Activated naive CD8-positive, alpha-beta T cell (primary cell): Measurements from ENCODE around the gene HOMER2.
"Not testable (repeated sequence)": the region's sequence is repeated elsewhere in the genome, so short reads cannot be mapped to it uniquely, and the experiment has no call there.

ENCODE experiments used
- H3K27ac Mint-ChIP-seq: one replicate; pipeline ENCODE4 v1.8.0; 2021; ENCODE audit warnings: mixed read lengths
- H3K27me3 Mint-ChIP-seq: one replicate; pipeline ENCODE4 v1.8.0; 2021; ENCODE audit warnings: mixed read lengths
- H3K36me3 Mint-ChIP-seq: one replicate; pipeline ENCODE4 v1.8.0; 2021; ENCODE audit warnings: mixed read lengths
- H3K4me1 Mint-ChIP-seq: one replicate; pipeline ENCODE4 v1.8.0; 2021; ENCODE audit warnings: low read depth, mixed read lengths
- H3K4me3 Mint-ChIP-seq: one replicate; pipeline ENCODE4 v1.8.0; 2021; ENCODE audit warnings: mild to moderate bottlenecking, mixed read lengths
- H3K9me3 Mint-ChIP-seq: one replicate; pipeline ENCODE4 v1.8.0; 2021; ENCODE audit warnings: low read depth, mixed read lengths

HOMER2 gene

DNA sequence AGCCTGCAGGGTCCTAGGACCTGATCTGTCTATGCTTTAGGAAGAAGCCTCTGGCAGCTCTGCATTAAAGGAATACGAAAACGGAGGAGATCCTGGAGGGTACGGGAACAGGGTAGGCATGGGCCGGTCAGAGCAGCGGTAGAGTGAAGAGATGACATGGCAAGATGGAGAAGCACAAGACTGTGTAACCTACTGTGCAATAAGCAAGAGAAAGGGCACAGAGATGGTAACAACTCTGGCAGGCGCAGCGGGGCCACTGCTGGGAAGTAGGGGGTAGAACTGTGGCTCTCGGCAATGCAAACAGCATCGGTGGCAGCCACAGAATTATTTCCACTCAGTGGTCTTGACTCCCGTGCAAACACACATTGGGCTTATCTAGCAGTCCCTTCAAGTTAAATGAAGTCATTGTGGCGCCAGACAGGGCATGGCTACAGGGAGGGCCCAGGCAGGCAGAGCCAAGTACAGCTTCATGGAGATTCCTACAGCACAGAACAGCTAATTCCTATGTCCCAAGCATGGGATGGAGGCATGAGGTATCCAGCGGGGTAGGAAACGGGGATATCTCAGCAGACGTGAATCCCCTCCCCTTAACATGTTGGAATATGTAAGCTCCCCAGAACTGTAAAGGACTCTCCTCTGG lies 114.3 kb downstream of the HOMER2 start:
- H3K27ac Mint-ChIP-seq, result no peak overlapping the region
- H3K4me3 Mint-ChIP-seq, result no peak overlapping the region
- no peaks in the 10 kb centered on the region for H3K27me3 Mint-ChIP-seq
- H3K4me1 Mint-ChIP-seq, result peaks cover 1% of the 10 kb centered on the region
- no peaks in the 10 kb centered on the region for H3K9me3 Mint-ChIP-seq
- H3K36me3 Mint-ChIP-seq, result peaks cover 21% of the 10 kb centered on the region

DNA sequence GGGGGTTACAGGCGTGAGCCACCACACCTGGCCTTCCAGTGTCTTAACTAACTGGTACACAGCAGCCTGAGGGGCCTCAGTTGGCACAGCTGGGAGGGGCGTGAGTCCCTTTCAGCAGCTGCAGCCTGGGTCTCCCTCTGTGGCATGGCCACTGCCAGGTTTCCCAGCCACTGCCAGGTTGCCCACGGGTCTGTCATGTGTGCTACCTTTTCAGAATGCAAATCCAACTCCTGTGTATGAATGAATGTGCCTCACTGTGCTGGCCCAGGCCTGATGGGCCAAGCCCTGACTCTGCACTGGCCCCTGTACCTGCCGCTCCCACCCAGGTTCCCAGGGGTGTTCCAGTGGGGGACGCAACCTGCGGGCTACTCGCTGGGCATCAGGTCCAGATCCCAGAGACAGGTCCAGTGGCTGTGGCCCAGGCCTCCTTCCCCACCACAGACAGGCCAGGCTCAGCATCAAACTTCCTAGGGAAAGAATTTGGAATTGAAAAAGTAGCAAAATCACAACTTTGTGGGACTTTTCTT lies 117.1 kb downstream of the HOMER2 start:
- Mint-ChIP-seq H3K4me3 (no peak overlapping the region), H3K4me1 (peaks cover 25% of the 10 kb centered on the region), H3K27ac (no peak overlapping the region), H3K27me3 (no peaks in the 10 kb centered on the region), H3K9me3 (no peaks in the 10 kb centered on the region), H3K36me3 (peaks cover 30% of the 10 kb centered on the region)

DNA sequence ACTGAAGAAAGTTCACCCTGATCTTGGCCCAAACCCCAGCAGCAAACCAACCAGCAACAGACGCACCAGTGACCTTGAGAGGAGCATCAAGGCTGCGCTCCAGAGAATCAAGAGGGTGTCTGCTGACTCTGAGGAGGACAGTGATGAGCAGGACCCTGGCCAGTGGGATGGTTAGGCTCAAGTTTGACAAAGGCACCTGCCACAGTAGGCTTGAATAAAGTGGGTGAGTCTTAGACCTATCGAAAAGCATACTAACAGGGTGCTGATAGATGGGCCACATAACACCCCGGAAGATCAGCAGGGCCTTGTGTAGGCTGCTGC lies 119.2 kb downstream of the HOMER2 start:
- Mint-ChIP-seq H3K9me3 (no peaks in the 10 kb centered on the region), H3K27ac (peak overlapping the region; percentile 90), H3K4me1 (peaks cover 29% of the 10 kb centered on the region), H3K27me3 (no peaks in the 10 kb centered on the region), H3K4me3 (no peak overlapping the region), H3K36me3 (peaks cover 30% of the 10 kb centered on the region)

DNA sequence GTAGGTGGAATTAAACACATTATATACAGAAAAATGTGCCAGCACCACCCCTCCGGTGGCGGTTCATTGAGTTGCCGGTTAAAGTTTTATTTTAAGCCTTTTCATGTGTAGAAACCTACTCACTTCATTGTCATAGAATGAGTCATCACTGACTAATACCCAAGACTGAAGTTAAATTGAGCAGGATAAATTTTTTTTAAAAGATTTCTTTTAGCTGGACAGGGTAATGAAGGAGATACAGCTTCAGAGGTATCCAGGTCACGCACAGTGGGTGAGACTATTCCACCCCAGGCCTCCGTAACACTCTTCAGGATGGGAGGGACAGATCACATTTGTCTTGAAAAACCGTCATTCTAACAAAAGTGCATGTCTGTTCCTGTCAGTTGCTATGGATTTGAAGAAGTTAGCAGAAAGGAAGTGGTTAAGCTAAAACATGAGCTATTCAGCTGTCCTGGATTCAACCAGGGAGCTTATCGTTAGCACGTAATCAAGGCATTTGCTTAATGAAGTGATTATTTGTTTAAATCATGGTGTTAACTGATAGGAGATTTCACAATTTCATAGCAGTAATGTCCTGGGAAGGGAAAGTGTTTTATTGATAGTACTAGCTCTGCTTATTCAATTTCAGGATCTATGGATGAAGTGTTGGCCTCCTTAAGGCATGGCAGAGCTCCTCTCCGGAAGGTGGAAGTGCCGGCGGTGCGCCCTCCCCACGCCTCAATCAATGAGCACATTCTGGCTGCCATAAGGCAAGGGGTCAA lies 119.7 kb downstream of the HOMER2 start:
- H3K27me3 Mint-ChIP-seq, result no peaks in the 10 kb centered on the region
- peak overlapping the region; percentile 90 for H3K27ac Mint-ChIP-seq
- peaks cover 29% of the 10 kb centered on the region for H3K4me1 Mint-ChIP-seq
- H3K9me3 Mint-ChIP-seq, result no peaks in the 10 kb centered on the region
- H3K4me3 Mint-ChIP-seq, result peak overlapping the region; percentile 71
- H3K36me3 Mint-ChIP-seq, result peaks cover 30% of the 10 kb centered on the region

DNA sequence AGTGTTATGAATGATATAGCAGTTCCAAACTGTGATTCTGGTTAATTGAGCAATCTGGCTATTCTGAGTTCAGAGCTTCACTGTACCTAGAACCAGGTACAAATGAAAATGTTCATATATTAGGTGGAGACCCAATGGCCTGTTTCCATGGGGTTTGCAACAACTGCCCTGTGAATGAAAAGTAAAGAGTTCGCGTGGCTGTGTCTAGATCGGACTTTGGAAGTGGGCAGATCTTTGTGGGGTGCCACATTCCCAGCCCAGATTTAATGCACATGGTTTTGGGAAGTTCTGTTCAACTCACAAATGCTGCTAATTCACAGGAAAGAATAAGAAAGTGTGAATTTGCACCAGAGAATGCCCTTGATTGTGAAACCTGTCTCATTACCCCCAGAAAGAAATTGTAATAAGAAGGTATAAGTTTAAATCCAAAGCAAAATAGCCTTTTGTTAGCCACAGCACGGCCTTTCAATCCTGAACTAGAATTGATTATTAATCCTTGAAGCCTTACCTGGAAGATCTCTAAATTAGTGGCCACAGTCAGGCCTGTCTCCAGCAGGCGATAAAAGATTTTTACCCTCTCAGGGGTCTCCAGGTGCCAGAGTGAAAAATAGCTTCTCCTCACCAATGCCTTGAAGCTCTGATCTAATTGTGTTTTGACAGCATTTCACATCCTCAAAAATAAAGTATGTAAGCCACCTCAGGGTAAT lies 120.5 kb downstream of the HOMER2 start:
- H3K4me3 Mint-ChIP-seq, result peak overlapping the region; percentile 71
- H3K9me3 Mint-ChIP-seq, result no peaks in the 10 kb centered on the region
- peaks cover 29% of the 10 kb centered on the region for H3K4me1 Mint-ChIP-seq
- peaks cover 29% of the 10 kb centered on the region for H3K36me3 Mint-ChIP-seq
- H3K27me3 Mint-ChIP-seq, result no peaks in the 10 kb centered on the region
- peak overlapping the region; percentile 90 for H3K27ac Mint-ChIP-seq

DNA sequence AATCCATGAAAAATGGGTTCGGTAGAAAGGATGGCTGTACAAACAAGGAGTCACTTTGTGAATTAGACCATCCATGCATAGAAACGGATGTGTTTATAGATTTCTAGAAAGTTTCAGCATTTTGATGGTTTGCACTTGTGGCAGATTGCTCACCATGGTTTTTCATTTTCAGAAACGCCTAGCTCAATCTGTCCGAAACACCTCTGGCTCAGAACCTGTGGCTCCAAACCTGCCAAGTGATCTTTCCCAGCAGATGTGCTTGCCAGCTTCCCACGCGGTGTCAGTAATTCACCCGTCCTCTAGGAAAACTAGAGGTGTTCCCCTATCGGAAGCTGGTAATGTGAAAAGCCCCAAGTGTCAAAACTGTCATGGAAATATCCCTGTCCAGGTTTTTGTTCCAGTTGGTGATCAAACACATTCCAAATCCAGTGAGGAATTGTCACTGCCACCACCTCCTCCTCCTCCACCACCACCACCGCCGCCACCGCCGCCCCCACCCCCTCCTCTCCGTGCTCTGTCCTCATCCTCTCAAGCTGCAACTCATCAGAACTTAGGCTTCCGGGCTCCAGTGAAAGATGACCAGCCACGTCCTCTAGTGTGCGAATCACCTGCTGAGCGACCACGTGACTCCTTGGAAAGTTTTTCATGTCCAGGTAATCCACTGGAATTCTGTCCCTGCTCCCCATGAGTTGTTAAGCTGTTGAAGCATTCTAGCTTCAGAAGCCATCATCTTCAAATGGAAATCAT lies 121.9 kb downstream of the HOMER2 start:
- H3K4me3 Mint-ChIP-seq, result no peak overlapping the region
- no peaks in the 10 kb centered on the region for H3K9me3 Mint-ChIP-seq
- H3K27ac Mint-ChIP-seq, result no peak overlapping the region
- no peaks in the 10 kb centered on the region for H3K27me3 Mint-ChIP-seq
- H3K36me3 Mint-ChIP-seq, result peaks cover 25% of the 10 kb centered on the region
- H3K4me1 Mint-ChIP-seq, result peaks cover 29% of the 10 kb centered on the region

DNA sequence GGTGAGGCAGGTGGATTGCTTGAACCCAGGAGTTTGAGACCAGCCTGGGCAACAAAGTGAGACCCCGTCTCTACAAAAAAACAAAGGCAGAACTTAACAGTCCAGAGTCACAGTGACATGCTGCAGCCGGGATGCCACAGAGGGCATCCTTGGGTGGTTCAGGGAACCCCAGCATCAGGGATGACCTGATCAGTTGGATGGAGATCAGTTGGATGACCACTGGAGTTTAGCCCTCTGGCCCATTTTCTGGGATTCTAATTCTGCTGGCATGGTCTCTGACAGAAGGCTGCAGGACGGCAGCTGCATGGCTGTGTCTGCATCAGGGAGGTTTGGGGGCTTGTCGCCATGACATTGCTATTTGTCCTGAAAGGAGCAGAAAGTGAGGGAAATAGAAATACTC lies 123.3 kb downstream of the HOMER2 start:
- peaks cover 29% of the 10 kb centered on the region for H3K4me1 Mint-ChIP-seq
- no peaks in the 10 kb centered on the region for H3K9me3 Mint-ChIP-seq
- H3K36me3 Mint-ChIP-seq, result peaks cover 22% of the 10 kb centered on the region
- H3K27ac Mint-ChIP-seq, result no peak overlapping the region
- no peak overlapping the region for H3K4me3 Mint-ChIP-seq
- no peaks in the 10 kb centered on the region for H3K27me3 Mint-ChIP-seq

DNA sequence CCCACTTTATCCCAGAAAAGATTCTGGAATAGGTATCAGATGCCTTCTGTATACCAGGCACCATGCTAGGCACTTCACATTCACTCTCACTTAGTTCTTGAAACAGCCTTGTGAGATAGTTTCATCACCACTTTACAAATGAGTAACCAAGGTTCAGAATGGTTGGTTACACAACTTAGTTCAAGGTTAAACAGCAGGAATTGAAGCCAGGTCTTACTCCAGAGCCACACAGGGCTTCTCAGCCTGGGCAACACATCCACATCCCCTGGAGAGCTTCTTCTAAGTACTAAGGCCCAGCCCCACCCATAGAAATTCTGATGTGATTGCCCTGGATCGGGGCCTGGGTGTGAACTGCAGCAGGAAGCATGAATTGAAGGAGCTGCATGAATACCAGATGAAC lies 124.4 kb downstream of the HOMER2 start:
- H3K4me1 Mint-ChIP-seq, result peaks cover 26% of the 10 kb centered on the region
- H3K4me3 Mint-ChIP-seq, result no peak overlapping the region
- no peak overlapping the region for H3K27ac Mint-ChIP-seq
- no peaks in the 10 kb centered on the region for H3K9me3 Mint-ChIP-seq
- peaks cover 19% of the 10 kb centered on the region for H3K36me3 Mint-ChIP-seq
- H3K27me3 Mint-ChIP-seq, result no peaks in the 10 kb centered on the region

DNA sequence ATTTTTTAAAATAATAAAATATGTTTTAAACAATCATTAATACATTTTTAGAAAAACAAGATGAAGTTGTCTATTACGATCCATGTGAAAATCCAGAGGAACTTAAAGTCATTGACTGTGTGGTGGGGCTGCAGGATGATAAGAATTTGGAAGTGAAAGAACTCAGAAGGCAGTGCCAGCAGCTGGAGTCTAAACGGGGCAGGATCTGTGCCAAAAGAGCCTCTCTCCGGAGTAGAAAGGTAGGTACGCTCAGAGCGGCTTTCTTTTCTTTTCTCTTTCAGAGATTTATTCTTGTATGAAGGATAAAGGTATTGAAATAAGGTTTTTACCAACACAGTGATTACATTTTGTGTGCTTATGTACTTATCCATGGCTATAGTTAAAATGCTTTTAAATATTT lies 129.5 kb downstream of the HOMER2 start:
- H3K9me3 Mint-ChIP-seq, result no peaks in the 10 kb centered on the region
- H3K4me1 Mint-ChIP-seq, result peaks cover 6% of the 10 kb centered on the region
- no peaks in the 10 kb centered on the region for H3K27me3 Mint-ChIP-seq
- no peak overlapping the region for H3K4me3 Mint-ChIP-seq
- H3K27ac Mint-ChIP-seq, result no peak overlapping the region
- H3K36me3 Mint-ChIP-seq, result peaks cover 16% of the 10 kb centered on the region

DNA sequence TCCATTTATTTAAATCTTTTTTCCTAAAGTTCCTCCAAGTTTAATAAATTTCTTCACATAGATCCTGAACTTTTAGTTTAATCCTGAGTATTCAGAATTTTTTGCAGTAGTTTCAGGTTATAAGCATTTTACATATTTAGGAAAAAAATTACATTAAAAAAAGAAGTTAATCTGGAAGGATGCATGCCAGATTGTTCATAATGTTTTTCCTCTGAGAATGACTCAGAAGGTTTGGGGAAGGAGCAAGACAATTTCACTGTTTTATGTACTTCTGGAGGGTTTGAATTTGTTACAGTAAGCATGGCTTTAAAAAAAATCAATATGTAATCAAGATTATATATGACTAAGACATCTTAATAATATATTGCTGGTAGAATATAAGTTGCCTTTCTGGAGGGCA lies 130.7 kb downstream of the HOMER2 start:
- not testable (repeated sequence) for H3K27ac Mint-ChIP-seq, H3K9me3 Mint-ChIP-seq, H3K27me3 Mint-ChIP-seq, H3K4me3 Mint-ChIP-seq
- H3K36me3 Mint-ChIP-seq, result peaks cover 16% of the 10 kb centered on the region
- H3K4me1 Mint-ChIP-seq, result peaks cover 11% of the 10 kb centered on the region

DNA sequence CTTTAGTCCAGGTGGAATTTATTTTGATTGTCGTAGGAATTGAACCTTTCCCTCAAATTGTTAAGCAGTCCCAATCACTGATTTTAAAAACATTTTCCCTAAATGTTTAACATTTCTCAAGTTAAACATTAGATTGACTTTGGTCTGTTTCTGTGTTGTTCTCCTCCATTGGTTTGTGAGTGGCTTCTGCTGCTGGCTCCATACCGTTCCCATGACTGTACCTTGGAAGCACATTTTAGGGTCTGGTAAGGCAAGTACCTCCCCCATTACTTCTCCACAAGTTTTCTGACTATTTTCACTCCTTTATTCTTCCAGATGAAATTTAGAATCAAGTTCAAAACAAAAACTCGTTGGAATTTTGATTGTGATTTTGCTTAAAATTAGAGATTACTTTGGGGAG lies 131.1 kb downstream of the HOMER2 start:
- Mint-ChIP-seq H3K4me1 (peaks cover 13% of the 10 kb centered on the region), H3K36me3 (peaks cover 20% of the 10 kb centered on the region)
- H3K4me3 Mint-ChIP-seq, H3K9me3 Mint-ChIP-seq, H3K27ac Mint-ChIP-seq, H3K27me3 Mint-ChIP-seq: not testable (repeated sequence)

DNA sequence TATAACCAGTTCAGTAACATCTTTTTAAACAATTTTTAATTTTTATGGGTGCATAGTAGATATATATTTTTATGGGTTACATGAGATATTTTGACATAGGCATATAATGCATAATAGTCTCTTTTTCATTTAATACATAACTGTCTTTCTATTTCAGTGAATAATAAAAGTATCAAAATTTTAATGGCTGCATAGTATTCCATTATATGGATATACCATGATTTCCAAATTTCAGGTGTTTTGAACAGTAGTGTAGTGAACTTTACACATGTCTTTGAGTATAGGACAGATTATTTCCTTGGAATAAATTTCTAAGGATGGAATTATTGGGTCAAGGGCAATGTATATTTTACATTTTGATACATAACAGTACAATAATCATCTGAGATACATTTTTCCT lies 132.4 kb downstream of the HOMER2 start:
- H3K27ac Mint-ChIP-seq, result no peak overlapping the region
- H3K4me1 Mint-ChIP-seq, result peaks cover 22% of the 10 kb centered on the region
- no peak overlapping the region for H3K4me3 Mint-ChIP-seq
- H3K36me3 Mint-ChIP-seq, result peaks cover 24% of the 10 kb centered on the region
- no peaks in the 10 kb centered on the region for H3K27me3 Mint-ChIP-seq
- no peaks in the 10 kb centered on the region for H3K9me3 Mint-ChIP-seq

DNA sequence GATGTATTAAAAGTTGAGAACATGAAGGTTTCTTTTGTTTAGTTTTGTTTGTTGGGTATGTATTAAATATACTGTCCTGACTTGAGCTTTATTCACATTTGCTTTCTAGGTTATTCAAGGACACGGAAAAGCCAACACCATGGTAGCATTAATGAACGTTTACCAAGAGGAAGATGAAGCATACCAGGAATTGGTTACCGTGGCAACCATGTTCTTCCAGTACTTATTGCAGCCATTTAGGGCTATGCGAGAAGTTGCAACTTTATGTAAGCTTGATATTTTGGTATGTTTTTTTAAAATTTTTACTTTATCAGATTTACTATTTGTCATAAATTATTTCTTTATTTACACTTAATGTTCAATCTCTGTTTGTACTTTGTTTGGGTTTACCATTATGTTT lies 139.5 kb downstream of the HOMER2 start:
- H3K36me3 Mint-ChIP-seq, result peaks cover 20% of the 10 kb centered on the region
- H3K4me1 Mint-ChIP-seq, result peaks cover 60% of the 10 kb centered on the region
- H3K27me3 Mint-ChIP-seq, result no peaks in the 10 kb centered on the region
- H3K4me3 Mint-ChIP-seq, result peak overlapping the region; percentile 96
- peak overlapping the region; percentile 80 for H3K27ac Mint-ChIP-seq
- no peaks in the 10 kb centered on the region for H3K9me3 Mint-ChIP-seq

DNA sequence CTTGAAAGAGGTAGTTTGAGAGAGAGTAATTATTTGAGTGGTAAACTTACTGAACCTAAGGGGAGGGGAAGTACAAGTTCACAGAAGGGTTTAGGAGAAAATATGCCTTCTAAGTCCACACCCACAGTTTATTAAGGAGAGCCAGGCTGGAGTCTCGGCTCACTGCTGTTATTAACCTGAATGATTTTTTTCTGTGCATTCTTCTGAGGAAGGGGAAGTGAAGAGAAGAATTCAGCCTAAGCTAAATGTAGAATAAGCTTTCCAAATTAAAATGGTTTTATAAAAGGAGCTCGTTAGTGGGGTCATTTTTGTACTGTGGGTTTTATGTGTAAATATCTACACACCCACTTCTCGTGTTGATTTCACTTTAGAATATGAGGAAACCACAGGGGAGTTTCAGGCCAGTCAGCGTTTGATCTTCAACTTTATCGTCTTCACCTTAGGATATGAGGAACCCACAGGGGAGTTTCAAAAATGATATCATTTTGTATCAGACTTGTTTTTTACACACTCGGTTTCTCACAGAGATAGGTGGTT lies 141.6 kb downstream of the HOMER2 start:
- Mint-ChIP-seq H3K36me3 (peaks cover 15% of the 10 kb centered on the region), H3K27ac (peak overlapping the region; percentile 98), H3K4me3 (peak overlapping the region; percentile 96), H3K4me1 (peaks cover 53% of the 10 kb centered on the region), H3K9me3 (no peaks in the 10 kb centered on the region), H3K27me3 (no peaks in the 10 kb centered on the region)
